Activated naive CD4-positive, alpha-beta T cell treated with anti-CD3 and anti-CD28 coated beads for 36 hours (primary cell): ENCODE data around the gene FRRS1. TPM values are rescaled to one million over a fixed set of nuclear protein-coding genes. Genes with fewer than 3 reads are reported as not detected.

Experiments
- CTCF ChIA-PET: fragments of 350-600 bp; sonication (Branson Sonifier 250); formaldehyde crosslinking; loops from one replicate; lab custom pipeline; 2021; ENCODE audit warnings: antibody characterized with exemption; lab: Charles Lee
- DNase-seq: peaks from one replicate; pipeline ENCODE4 v3.0.0-alpha.2; 2020
- H3K27ac Mint-ChIP-seq: one replicate; pipeline ENCODE4 v1.8.0; 2021; ENCODE audit warnings: mild to moderate bottlenecking, mixed read lengths
- H3K27me3 Mint-ChIP-seq: one replicate; pipeline ENCODE4 v1.8.0; 2021; ENCODE audit warnings: low read depth, mixed read lengths
- H3K36me3 Mint-ChIP-seq: one replicate; pipeline ENCODE4 v1.8.0; 2021; ENCODE audit warnings: low read depth, mixed read lengths
- H3K4me1 Mint-ChIP-seq: one replicate; pipeline ENCODE4 v1.8.0; 2021; ENCODE audit warnings: low read depth, mixed read lengths
- H3K4me3 Mint-ChIP-seq: one replicate; pipeline ENCODE4 v1.8.0; 2021; ENCODE audit warnings: mild to moderate bottlenecking, moderate library complexity, mixed read lengths
- H3K9me3 Mint-ChIP-seq: one replicate; pipeline ENCODE4 v1.8.0; 2021; ENCODE audit warnings: mixed read lengths
- intact Hi-C: fragments of 100-400 bp; cut with micrococcal nuclease; formaldehyde crosslinking; loops from one replicate; pipeline ENCODE4 v1.15.1; 2023
- total RNA-seq, 2 experiments: library from RNA; stranded (reverse); gene quantifications; one replicate each; pipeline ENCODE4 v1.2.3, GENCODE V29; 2021

The FRRS1 gene
- total RNA-seq, 2 experiments from 2014 or later: 0.32 to 0.52 TPM

GRCh38 chr1:99672038-99672437 lies 94.4 kb downstream of the FRRS1 start:
- H3K36me3 Mint-ChIP-seq: no peaks in the 10 kb centered on the region
- H3K4me3 Mint-ChIP-seq: no peak overlapping the region
- CTCF ChIA-PET: interaction anchor here (2.7 kb wide), 1 partner anchor 14 kb away, joined by 8 read pairs; no protein-coding TSS in a partner anchor
- intact Hi-C loops: no loop called here
- no peaks in the 10 kb centered on the region for H3K4me1 Mint-ChIP-seq
- DNase-seq: no peak
- no peaks in the 10 kb centered on the region for H3K9me3 Mint-ChIP-seq
- H3K27me3 Mint-ChIP-seq: peaks cover 10% of the 10 kb centered on the region
- H3K27ac Mint-ChIP-seq: no peak overlapping the region

GRCh38 chr1:99670583-99670982 lies 95.9 kb downstream of the FRRS1 start:
- DNase-seq: no peak
- Mint-ChIP-seq H3K4me1 (no peaks in the 10 kb centered on the region), H3K36me3 (no peaks in the 10 kb centered on the region), H3K4me3 (no peak overlapping the region), H3K27ac (no peak overlapping the region), H3K27me3 (peaks cover 10% of the 10 kb centered on the region), H3K9me3 (no peaks in the 10 kb centered on the region)
- intact Hi-C loops: no loop called here
- CTCF ChIA-PET: interaction anchor here (0.7 kb wide), 2 partner anchors 9 to 31 kb away, joined by 3 to 4 read pairs; no protein-coding TSS in a partner anchor

- no peaks in the 10 kb centered on the region for H3K9me3 Mint-ChIP-seq
- CTCF ChIA-PET: interaction anchor here (0.6 to 0.7 kb wide), 2 partner anchors 17 to 32 kb away, joined by 3 read pairs; no protein-coding TSS in a partner anchor
- H3K36me3 Mint-ChIP-seq: no peaks in the 10 kb centered on the region
- no peak for DNase-seq
- peaks cover 10% of the 10 kb centered on the region for H3K27me3 Mint-ChIP-seq
- no peaks in the 10 kb centered on the region for H3K4me1 Mint-ChIP-seq
- H3K4me3 Mint-ChIP-seq: no peak overlapping the region
- H3K27ac Mint-ChIP-seq: no peak overlapping the region
- intact Hi-C loops: no loop called here
These were observed 96.6 kb downstream of the FRRS1 start for GRCh38 chr1:99669821-99670220.

GRCh38 chr1:99669376-99669775 lies 97.1 kb downstream of the FRRS1 start:
- Mint-ChIP-seq H3K27me3 (peaks cover 7% of the 10 kb centered on the region), H3K27ac (no peak overlapping the region), H3K36me3 (no peaks in the 10 kb centered on the region), H3K9me3 (no peaks in the 10 kb centered on the region), H3K4me3 (no peak overlapping the region), H3K4me1 (no peaks in the 10 kb centered on the region)
- CTCF ChIA-PET: interaction anchor here (0.6 kb wide), 1 partner anchor 16 kb away, joined by 3 read pairs; no protein-coding TSS in a partner anchor
- DNase-seq: no peak
- intact Hi-C loops: no loop called here

GRCh38 chr1:99665212-99665611 lies 101.2 kb downstream of the FRRS1 start:
- intact Hi-C loops: no loop called here
- no peak for DNase-seq
- H3K4me3 Mint-ChIP-seq: no peak overlapping the region
- CTCF ChIA-PET: no interaction called here
- no peak overlapping the region for H3K27ac Mint-ChIP-seq
- no peaks in the 10 kb centered on the region for H3K36me3 Mint-ChIP-seq
- H3K9me3 Mint-ChIP-seq: no peaks in the 10 kb centered on the region
- H3K4me1 Mint-ChIP-seq: no peaks in the 10 kb centered on the region
- peaks cover 6% of the 10 kb centered on the region for H3K27me3 Mint-ChIP-seq

- H3K27ac Mint-ChIP-seq: no peak overlapping the region
- intact Hi-C loops: no loop called here
- CTCF ChIA-PET: interaction anchor here (0.6 kb wide), 2 partner anchors 23 to 112 kb away, joined by 3 read pairs; no protein-coding TSS in a partner anchor
- H3K27me3 Mint-ChIP-seq: peaks cover 2% of the 10 kb centered on the region
- no peaks in the 10 kb centered on the region for H3K9me3 Mint-ChIP-seq
- no peaks in the 10 kb centered on the region for H3K36me3 Mint-ChIP-seq
- H3K4me1 Mint-ChIP-seq: no peaks in the 10 kb centered on the region
- no peak for DNase-seq
- H3K4me3 Mint-ChIP-seq: no peak overlapping the region
These were observed 102.9 kb downstream of the FRRS1 start for GRCh38 chr1:99663501-99663900.

- CTCF ChIA-PET: interaction anchor here (0.6 kb wide), 1 partner anchor 22 kb away, joined by 3 read pairs; no protein-coding TSS in a partner anchor
- H3K9me3 Mint-ChIP-seq: no peaks in the 10 kb centered on the region
- H3K36me3 Mint-ChIP-seq: no peaks in the 10 kb centered on the region
- DNase-seq: no peak
- intact Hi-C loops: no loop called here
- no peak overlapping the region for H3K27ac Mint-ChIP-seq
- peaks cover 2% of the 10 kb centered on the region for H3K27me3 Mint-ChIP-seq
- no peak overlapping the region for H3K4me3 Mint-ChIP-seq
- no peaks in the 10 kb centered on the region for H3K4me1 Mint-ChIP-seq
These were observed 103.8 kb downstream of the FRRS1 start for GRCh38 chr1:99662539-99663080.

GRCh38 chr1:99661780-99662179 lies 104.7 kb downstream of the FRRS1 start:
- CTCF ChIA-PET: interaction anchor here (0.6 kb wide), 1 partner anchor 9 kb away, joined by 4 read pairs; no protein-coding TSS in a partner anchor
- no peak for DNase-seq
- intact Hi-C loops: no loop called here
- Mint-ChIP-seq H3K27ac (no peak overlapping the region), H3K36me3 (no peaks in the 10 kb centered on the region), H3K27me3 (peaks cover 2% of the 10 kb centered on the region), H3K4me1 (no peaks in the 10 kb centered on the region), H3K4me3 (no peak overlapping the region), H3K9me3 (no peaks in the 10 kb centered on the region)

GRCh38 chr1:99660496-99660895 lies 105.9 kb downstream of the FRRS1 start:
- no peak overlapping the region for H3K27ac Mint-ChIP-seq
- H3K4me3 Mint-ChIP-seq: no peak overlapping the region
- CTCF ChIA-PET: no interaction called here
- peaks cover 2% of the 10 kb centered on the region for H3K27me3 Mint-ChIP-seq
- intact Hi-C loops: no loop called here
- no peaks in the 10 kb centered on the region for H3K36me3 Mint-ChIP-seq
- H3K4me1 Mint-ChIP-seq: no peaks in the 10 kb centered on the region
- H3K9me3 Mint-ChIP-seq: no peaks in the 10 kb centered on the region
- DNase-seq: no peak

GRCh38 chr1:99659755-99660210 lies 106.7 kb downstream of the FRRS1 start:
- DNase-seq: no peak
- intact Hi-C loops: no loop called here
- H3K9me3 Mint-ChIP-seq: no peaks in the 10 kb centered on the region
- CTCF ChIA-PET: no interaction called here
- H3K4me3 Mint-ChIP-seq: no peak overlapping the region
- no peak overlapping the region for H3K27ac Mint-ChIP-seq
- no peaks in the 10 kb centered on the region for H3K4me1 Mint-ChIP-seq
- no peaks in the 10 kb centered on the region for H3K36me3 Mint-ChIP-seq
- H3K27me3 Mint-ChIP-seq: peaks cover 2% of the 10 kb centered on the region

Other genes starting within 250 kb of the FRRS1 start
- not detected for gene PALMD, start 120.5 kb downstream of the FRRS1 start, total RNA-seq
- 10 to 100 TPM; 15.6 to 16.8 TPM for gene AGL, start 83.7 kb upstream of the FRRS1 start, total RNA-seq
- gene SLC35A3, start 203.4 kb upstream of the FRRS1 start, total RNA-seq: 10 to 100 TPM; 13.8 to 15.5 TPM